HCT116 (cell line): Measurements from ENCODE around the gene TMOD1. TPM values are rescaled to one million over a fixed set of nuclear protein-coding genes. Genes with fewer than 3 reads are reported as not detected.

Experiments
- ATAC-seq: fragments of 200-7000 bp; cut with Tn5 transposase; 2 replicates; pipeline ENCODE4 v1.9.1; 2020; ENCODE audit warnings: mild to moderate bottlenecking, moderate library complexity
- BruUV-seq: library from RNA; stranded (reverse); fragments of 400-500 nt; replicated peaks from 2 replicates; lab custom pipeline; 2021; lab: Mats Ljungman, UMichigan
- CTCF ChIA-PET: fragments of 300-600 bp; sonication (Branson Sonifier 250); formaldehyde crosslinking; loops from one replicate; lab custom pipeline; 2021; ENCODE audit warnings: antibody characterized with exemption; lab: Charles Lee
- POLR2A ChIA-PET: fragments of 300-600, 350-600 bp; sonication (Branson Sonifier 250); formaldehyde crosslinking; loops from one replicate; lab custom pipeline; 2021; ENCODE audit warnings: antibody characterized with exemption; lab: Charles Lee
- RAD21 ChIA-PET, 2 experiments: fragments of 300-600 bp; sonication (Branson Sonifier 250); formaldehyde crosslinking; loops; one replicate each; lab custom pipeline; 2023; ENCODE audit warnings: low total read pairs in 2 of 2; ENCODE audit not compliant: uncharacterized antibody in 2 of 2, unreplicated experiment in 2 of 2, low non-redundant PET in 1 of 2; lab: Charles Lee
- DNase-seq: peaks from one replicate; pipeline ENCODE4 v3.0.0-alpha.2; 2010; ENCODE audit warnings: low read depth, low spot score
- H2AFZ ChIP-seq: fragments of 200-600 bp; shearing (Covaris generic), sonication (generic); 2 replicates; pipeline ENCODE4 v1.6.1; 2017; ENCODE audit warnings: low read depth, mixed run types, mixed read lengths, antibody characterized with exemption, low read length; ENCODE audit not compliant: poor library complexity, severe bottlenecking
- H3K27ac ChIP-seq: 2 replicates; pipeline ENCODE4 v1.5.1; 2012; ENCODE audit warnings: low read depth, low read length
- H3K27me3 ChIP-seq: fragments of 200-600 bp; sonication (generic); 2 replicates; pipeline ENCODE4 v1.6.1; 2016; ENCODE audit warnings: mixed run types, low read length, mixed read lengths; ENCODE audit not compliant: insufficient read depth
- H3K36me3 ChIP-seq, 2 experiments: fragments of 200-500 bp in 1 of 2; fragments of 200-600 bp in 1 of 2; sonication (Bioruptor generic) in 1 of 2; sonication (generic) in 1 of 2; 2 replicates each; pipeline versions ENCODE4 v1.5.1 to v1.6.1; 2014 to 2016; ENCODE audit warnings: low read length in 2 of 2, inconsistent platforms in 1 of 2, mixed read lengths in 1 of 2, mixed run types in 1 of 2; ENCODE audit not compliant: insufficient read depth in 2 of 2, control insufficient read depth in 1 of 2
- H3K4me1 ChIP-seq, 2 experiments: fragments of 200-600 bp in 1 of 2; sonication (generic) in 1 of 2; 2 replicates each; pipeline versions ENCODE4 v1.5.1 to v1.6.1; 2012 to 2017; ENCODE audit warnings: low read length in 2 of 2, inconsistent platforms in 1 of 2, mild to moderate bottlenecking in 1 of 2, mixed read lengths in 1 of 2, mixed run types in 1 of 2, moderate library complexity in 1 of 2; ENCODE audit not compliant: insufficient read depth in 2 of 2, control insufficient read depth in 1 of 2
- H3K4me2 ChIP-seq: fragments of 200-600 bp; sonication (generic); 2 replicates; pipeline ENCODE4 v1.6.1; 2017; ENCODE audit warnings: mixed run types, low read length, mixed read lengths
- H3K4me3 ChIP-seq, 2 experiments: fragments of 200-600 bp in 1 of 2; sonication (generic) in 1 of 2; replicated peaks in 1 of 2; 2 replicates each; pipeline ENCODE4 v1.5.1; 2011 to 2016; ENCODE audit warnings: low read length in 2 of 2, control low read depth in 1 of 2, low read depth in 1 of 2, mild to moderate bottlenecking in 1 of 2, mixed read lengths in 1 of 2, mixed run types in 1 of 2
- H3K79me2 ChIP-seq: fragments of 200-600 bp; sonication (generic); 2 replicates; pipeline ENCODE4 v1.6.1; 2017; ENCODE audit warnings: mild to moderate bottlenecking, mixed run types, low read length, moderate library complexity, mixed read lengths; ENCODE audit not compliant: insufficient read depth
- H3K9ac ChIP-seq: fragments of 200-600 bp; sonication (generic); 2 replicates; pipeline ENCODE4 v1.6.1; 2016; ENCODE audit warnings: low read length, mixed read lengths
- H3K9me2 ChIP-seq: fragments of 200-600 bp; sonication (generic), shearing (Covaris generic); 2 replicates; pipeline ENCODE4 v1.6.1; 2017; ENCODE audit warnings: mixed run types, mild to moderate bottlenecking, moderate library complexity; ENCODE audit not compliant: insufficient read depth
- H3K9me3 ChIP-seq, 2 experiments: fragments of 200-500 bp in 1 of 2; fragments of 200-600 bp in 1 of 2; sonication (Bioruptor generic) in 1 of 2; sonication (generic) in 1 of 2; 2 replicates each; pipeline ENCODE4 v1.6.1; 2014 to 2017; ENCODE audit warnings: low read length in 2 of 2, mixed read lengths in 2 of 2, inconsistent platforms in 1 of 2, low read depth in 1 of 2, mild to moderate bottlenecking in 1 of 2, mixed run types in 1 of 2, moderate library complexity in 1 of 2; ENCODE audit not compliant: control insufficient read depth in 1 of 2, insufficient read depth in 1 of 2
- H4K20me1 ChIP-seq: fragments of 200-600 bp; sonication (generic), shearing (Covaris generic); 2 replicates; pipeline ENCODE4 v1.6.1; 2017; ENCODE audit warnings: mixed run types, mild to moderate bottlenecking, moderate library complexity; ENCODE audit not compliant: insufficient read depth
- CBX3 ChIP-seq: IDR thresholded peaks from 2 replicates; pipeline ENCODE4 v1.6.1; 2012; ENCODE audit warnings: low read depth
- RAD21 ChIP-seq: IDR thresholded peaks from 2 replicates; pipeline ENCODE4 v1.6.1; 2012; ENCODE audit warnings: low read depth, mild to moderate bottlenecking
- ZFX ChIP-seq: fragments of 450-650 bp; IDR thresholded peaks from 2 replicates; pipeline ENCODE4 v1.6.1; 2017
- intact Hi-C: fragments of 100-400 bp; cut with micrococcal nuclease; formaldehyde crosslinking; loops from 2 replicates; pipeline ENCODE4 v1.10.0; 2022
- total RNA-seq: library from RNA; stranded (reverse); gene quantifications from one replicate; pipeline ENCODE4 v1.2.1, GENCODE V29; 2021; ENCODE audit not compliant: unreplicated experiment
- TF ChIP-seq, protein P1 (sequence below), 3 experiments: fragments of 200-600 bp in 1 of 3; sonication (generic) in 1 of 3; IDR thresholded peaks in 2 of 3; conservative IDR thresholded peaks in 1 of 3; 2 replicates each; pipeline ENCODE4 v1.5.1; 2012 to 2017; ENCODE audit warnings: low read depth in 2 of 3, low read length in 2 of 3, antibody characterized with exemption in 1 of 3, borderline replicate concordance in 1 of 3, control low read depth in 1 of 3, mild to moderate bottlenecking in 1 of 3, mixed read lengths in 1 of 3, mixed run types in 1 of 3, moderate library complexity in 1 of 3; ENCODE audit not compliant: insufficient read depth in 1 of 3

TMOD1 gene
- total RNA-seq, 1 experiment from 2014 or later = 4.4 TPM

DNA sequence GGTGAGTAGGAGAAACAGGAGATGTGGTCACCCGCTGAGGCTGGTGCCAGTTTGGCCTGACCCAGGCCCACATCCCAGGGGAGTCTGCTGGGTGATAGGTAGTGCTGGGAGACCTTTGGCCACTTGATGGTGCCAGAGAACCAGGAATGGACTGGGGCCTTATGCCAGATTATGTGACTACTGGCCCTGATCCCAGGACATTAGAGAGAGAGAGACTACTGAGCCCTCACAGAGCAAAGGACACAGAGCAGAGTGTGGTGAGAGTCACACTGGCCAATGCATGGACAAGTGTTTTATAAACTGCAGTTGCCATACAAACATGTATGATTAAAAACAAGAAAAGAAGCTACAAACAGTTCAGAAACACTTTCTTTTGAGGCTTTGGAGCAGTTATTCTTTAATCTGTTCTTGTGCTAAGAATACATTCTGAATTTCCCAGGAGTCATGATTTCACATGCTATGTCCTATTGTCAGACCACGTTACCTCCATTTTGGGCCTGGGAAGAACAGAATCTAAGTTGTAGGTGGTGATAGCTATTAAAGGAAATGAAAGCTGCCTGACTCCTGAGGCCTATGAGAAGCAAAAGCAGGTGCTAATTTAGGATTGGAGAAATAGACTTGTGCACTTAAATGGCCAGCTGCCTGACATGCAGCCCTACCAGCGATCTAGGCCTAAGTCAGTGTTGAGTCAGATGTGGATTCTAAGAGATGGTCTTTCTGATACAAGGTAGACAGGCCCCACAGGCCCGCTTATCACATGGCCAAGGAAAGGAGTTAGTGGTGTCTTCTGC lies 32.6 kb upstream of the TMOD1 start:
- H2AFZ ChIP-seq = no peak overlapping the region
- no peaks in the 10 kb centered on the region for H3K27me3 ChIP-seq
- no peak overlapping the region for H3K27ac ChIP-seq
- no peak overlapping the region for H3K9ac ChIP-seq
- H4K20me1 ChIP-seq = no peaks in the 10 kb centered on the region
- no TSS peak for BruUV-seq
- TF ChIP-seq RAD21 = peak; percentile 91
- TF ChIP-seq, protein P1, sequence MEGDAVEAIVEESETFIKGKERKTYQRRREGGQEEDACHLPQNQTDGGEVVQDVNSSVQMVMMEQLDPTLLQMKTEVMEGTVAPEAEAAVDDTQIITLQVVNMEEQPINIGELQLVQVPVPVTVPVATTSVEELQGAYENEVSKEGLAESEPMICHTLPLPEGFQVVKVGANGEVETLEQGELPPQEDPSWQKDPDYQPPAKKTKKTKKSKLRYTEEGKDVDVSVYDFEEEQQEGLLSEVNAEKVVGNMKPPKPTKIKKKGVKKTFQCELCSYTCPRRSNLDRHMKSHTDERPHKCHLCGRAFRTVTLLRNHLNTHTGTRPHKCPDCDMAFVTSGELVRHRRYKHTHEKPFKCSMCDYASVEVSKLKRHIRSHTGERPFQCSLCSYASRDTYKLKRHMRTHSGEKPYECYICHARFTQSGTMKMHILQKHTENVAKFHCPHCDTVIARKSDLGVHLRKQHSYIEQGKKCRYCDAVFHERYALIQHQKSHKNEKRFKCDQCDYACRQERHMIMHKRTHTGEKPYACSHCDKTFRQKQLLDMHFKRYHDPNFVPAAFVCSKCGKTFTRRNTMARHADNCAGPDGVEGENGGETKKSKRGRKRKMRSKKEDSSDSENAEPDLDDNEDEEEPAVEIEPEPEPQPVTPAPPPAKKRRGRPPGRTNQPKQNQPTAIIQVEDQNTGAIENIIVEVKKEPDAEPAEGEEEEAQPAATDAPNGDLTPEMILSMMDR (IDR thresholded peaks at IDR 0.05 in 2 of 3, conservative IDR thresholded peaks at IDR 0.05 in 1 of 3; ENCODE audit: borderline replicate concordance in 1 of 3, insufficient read depth in 1 of 3, low read depth in 2 of 3, low read length in 2 of 3) = peak; percentile 68 to 87 (median 72); a peak in 5 of 6 replicates
- no peak for TF ChIP-seq ZFX
- TF ChIP-seq, all 23 proteins: peak for 2
- Histone ChIP-seq H3K9me3 (no peaks in the 10 kb centered on the region), H3K9me2 (no peaks in the 10 kb centered on the region), H3K36me3 (no peaks in the 10 kb centered on the region), H3K4me2 (no peak overlapping the region), H3K79me2 (no peaks in the 10 kb centered on the region), H3K4me1 (no peaks in the 10 kb centered on the region), H3K4me3 (no peak overlapping the region)
- ChIA-PET CTCF (interaction anchor here (0.6 to 7.7 kb wide), 12 partner anchors 18 to 432 kb away, joined by 3 to 139 read pairs (median 4); partner anchors contain the start of genes NCBP1 and TSTD2), POLR2A (interaction anchor here (1.8 kb wide), 1 partner anchor 130 kb away, joined by 7 read pairs; no protein-coding TSS in a partner anchor), RAD21 (interaction anchor here (0.6 to 3.3 kb wide), 7 partner anchors 130 to 164 kb away, joined by 3 to 20 read pairs (median 8); partner anchors contain the start of gene TSTD2 (in 1 of the 2))
- ATAC-seq (peak; percentile 98), DNase-seq (peak; percentile 28)
- intact Hi-C loops = loop anchor here (1.0 to 5.0 kb wide), 3 partner anchors 129 to 433 kb away; no protein-coding TSS in a partner anchor

DNA sequence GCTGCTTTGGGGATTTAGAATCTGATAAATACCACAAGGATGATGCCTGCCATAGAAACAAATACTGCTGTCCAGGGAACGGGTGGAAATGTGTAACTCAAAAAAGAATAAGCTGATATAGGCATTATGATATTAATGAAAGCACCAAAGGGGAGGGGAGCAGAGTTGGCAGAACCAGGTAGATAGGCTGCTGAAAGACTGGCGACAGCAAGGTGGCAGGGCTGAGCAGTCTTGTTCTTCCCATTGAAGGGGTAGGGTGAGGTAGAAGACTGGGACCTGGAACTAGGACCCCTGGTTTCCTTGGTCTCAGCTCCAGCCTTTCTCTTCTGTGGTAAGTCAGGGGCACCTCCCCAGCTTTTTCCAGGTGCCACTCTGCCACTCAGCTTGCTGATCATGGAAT lies 31.4 kb upstream of the TMOD1 start:
- no peaks in the 10 kb centered on the region for H3K9me3 ChIP-seq
- POLR2A ChIA-PET = interaction anchor here (0.5 to 1.8 kb wide), 2 partner anchors 128 to 144 kb away, joined by 3 to 7 read pairs; no protein-coding TSS in a partner anchor

More for the DNA sequence above, 31.4 kb upstream of the TMOD1 start:
- Histone ChIP-seq H3K4me1 (no peaks in the 10 kb centered on the region), H2AFZ (no peak overlapping the region), H3K9ac (no peak overlapping the region), H4K20me1 (no peaks in the 10 kb centered on the region)
- no peak for TF ChIP-seq CBX3
- TF ChIP-seq, protein P1 (IDR thresholded peaks at IDR 0.05 in 2 of 3, conservative IDR thresholded peaks at IDR 0.05 in 1 of 3; ENCODE audit: borderline replicate concordance in 1 of 3, insufficient read depth in 1 of 3, low read depth in 2 of 3, low read length in 2 of 3) = peak; percentile 32 to 61 (median 44); a peak in 5 of 6 replicates
- peak; percentile 50 for TF ChIP-seq RAD21
- TF ChIP-seq, all 23 proteins: peak for 2
- DNase-seq = peak; percentile 7
- Histone ChIP-seq H3K4me3 (no peak overlapping the region), H3K27ac (no peak overlapping the region), H3K9me2 (no peaks in the 10 kb centered on the region), H3K27me3 (no peaks in the 10 kb centered on the region), H3K36me3 (no peaks in the 10 kb centered on the region), H3K4me2 (no peak overlapping the region), H3K79me2 (no peaks in the 10 kb centered on the region)
- CTCF ChIA-PET = interaction anchor here (0.8 to 7.7 kb wide), 9 partner anchors 10 to 149 kb away, joined by 3 to 139 read pairs (median 3); partner anchors contain the start of gene TMOD1
- intact Hi-C loops = no loop called here
- no TSS peak for BruUV-seq
- RAD21 ChIA-PET = interaction anchor here (1.9 to 3.3 kb wide), 3 partner anchors 128 to 145 kb away, joined by 8 to 20 read pairs (median 11); no protein-coding TSS in a partner anchor
- peak; percentile 66 for ATAC-seq
